ENCODE data around the gene KRT23.

KRT23 gene

GRCh38 chr17:40947929-40948328 is 10.5 kb upstream of the KRT23 start:
- Histone ChIP-seq H3K36me3 (ENCODE audit: control insufficient read depth, insufficient read depth, low read length) (no peaks in the 10 kb centered on the region), H3K4me3 (replicated peaks; ENCODE audit: low read depth, low read length) (no peak overlapping the region), H3K27me3 (replicated peaks; ENCODE audit: control insufficient read depth, insufficient read depth, low read length) (no peaks in the 10 kb centered on the region; the same call in 1 of the 2 replicates)
- no peak for DNase-seq (ENCODE audit: extremely low read depth, insufficient read length)
- no peak for TF ChIP-seq CTCF (IDR thresholded peaks at IDR 0.05; ENCODE audit: insufficient read depth, low read length, poor library complexity, severe bottlenecking)

GRCh38 chr17:40945414-40945813 is 8.0 kb upstream of the KRT23 start:
- no peak overlapping the region for H3K4me3 ChIP-seq (replicated peaks; ENCODE audit: low read depth, low read length)
- no peak for DNase-seq (ENCODE audit: extremely low read depth, insufficient read length)
- no peaks in the 10 kb centered on the region; the same call in 1 of the 2 replicates for H3K27me3 ChIP-seq (replicated peaks; ENCODE audit: control insufficient read depth, insufficient read depth, low read length)
- no peaks in the 10 kb centered on the region for H3K36me3 ChIP-seq (ENCODE audit: control insufficient read depth, insufficient read depth, low read length)
- TF ChIP-seq CTCF (IDR thresholded peaks at IDR 0.05; ENCODE audit: insufficient read depth, low read length, poor library complexity, severe bottlenecking): no peak

GRCh38 chr17:40944531-40944930 is 7.1 kb upstream of the KRT23 start:
- TF ChIP-seq CTCF (IDR thresholded peaks at IDR 0.05; ENCODE audit: insufficient read depth, low read length, poor library complexity, severe bottlenecking): no peak
- H3K4me3 ChIP-seq (replicated peaks; ENCODE audit: low read depth, low read length): no peak overlapping the region
- DNase-seq (ENCODE audit: extremely low read depth, insufficient read length): no peak
- H3K27me3 ChIP-seq (replicated peaks; ENCODE audit: control insufficient read depth, insufficient read depth, low read length): no peaks in the 10 kb centered on the region; the same call in 1 of the 2 replicates
- no peaks in the 10 kb centered on the region for H3K36me3 ChIP-seq (ENCODE audit: control insufficient read depth, insufficient read depth, low read length)

- Histone ChIP-seq H3K36me3 (ENCODE audit: control insufficient read depth, insufficient read depth, low read length) (no peaks in the 10 kb centered on the region), H3K4me3 (replicated peaks; ENCODE audit: low read depth, low read length) (no peak overlapping the region), H3K27me3 (replicated peaks; ENCODE audit: control insufficient read depth, insufficient read depth, low read length) (no peaks in the 10 kb centered on the region; the same call in 1 of the 2 replicates)
- TF ChIP-seq CTCF (IDR thresholded peaks at IDR 0.05; ENCODE audit: insufficient read depth, low read length, poor library complexity, severe bottlenecking): no peak
- no peak for DNase-seq (ENCODE audit: extremely low read depth, insufficient read length)
Measured at GRCh38 chr17:40942553-40942952, 5.1 kb upstream of the KRT23 start.

- DNase-seq (ENCODE audit: extremely low read depth, insufficient read length): no peak
- Histone ChIP-seq H3K4me3 (replicated peaks; ENCODE audit: low read depth, low read length) (no peak overlapping the region), H3K27me3 (replicated peaks; ENCODE audit: control insufficient read depth, insufficient read depth, low read length) (peaks cover 3% of the 10 kb centered on the region; the same call in 1 of the 2 replicates), H3K36me3 (ENCODE audit: control insufficient read depth, insufficient read depth, low read length) (no peaks in the 10 kb centered on the region)
- no peak for TF ChIP-seq CTCF (IDR thresholded peaks at IDR 0.05; ENCODE audit: insufficient read depth, low read length, poor library complexity, severe bottlenecking)
Measured at GRCh38 chr17:40940266-40940665, 2.8 kb upstream of the KRT23 start.

GRCh38 chr17:40938981-40939380 is 1.5 kb upstream of the KRT23 start:
- Histone ChIP-seq H3K4me3 (replicated peaks; ENCODE audit: low read depth, low read length) (no peak overlapping the region), H3K27me3 (replicated peaks; ENCODE audit: control insufficient read depth, insufficient read depth, low read length) (peaks cover 3% of the 10 kb centered on the region; the same call in 1 of the 2 replicates), H3K36me3 (ENCODE audit: control insufficient read depth, insufficient read depth, low read length) (no peaks in the 10 kb centered on the region)
- TF ChIP-seq CTCF (IDR thresholded peaks at IDR 0.05; ENCODE audit: insufficient read depth, low read length, poor library complexity, severe bottlenecking): no peak
- DNase-seq (ENCODE audit: extremely low read depth, insufficient read length): no peak
